Measurements from ENCODE around the gene FRAT1.

GRCh38 chr10:97319671-97320479 lies 804 bp downstream of the FRAT1 start:
- peak; percentile 48 for TF ChIP-seq EZH2 (IDR thresholded peaks at IDR 0.05; ENCODE audit: borderline replicate concordance, low read depth, low read length, severe bottlenecking)
- no peak for TF ChIP-seq POLR2AphosphoS5 (IDR thresholded peaks at IDR 0.05; ENCODE audit: insufficient read depth, low read depth, low read length)

All from endothelial cell of umbilical vein (primary cell).